Lower leg skin (tissue), 3 donors: ENCODE measurements around the gene TBC1D9.

Experiments used
- POLR2A ChIP-seq, 2 donors: fragments of 450-650 bp; IDR thresholded peaks; one replicate each; pipeline ENCODE4 v1.6.1; 2016 to 2017; ENCODE audit warnings: antibody characterized with exemption in 2 of 2, mild to moderate bottlenecking in 1 of 2, moderate library complexity in 1 of 2
- TF ChIP-seq, protein P1 (sequence below), 3 donors: fragments of 450-650 bp; IDR thresholded peaks; one replicate each; pipeline ENCODE4 v1.5.1; 2016; ENCODE audit warnings: antibody characterized with exemption in 3 of 3, mild to moderate bottlenecking in 3 of 3, moderate library complexity in 2 of 3

DNA sequence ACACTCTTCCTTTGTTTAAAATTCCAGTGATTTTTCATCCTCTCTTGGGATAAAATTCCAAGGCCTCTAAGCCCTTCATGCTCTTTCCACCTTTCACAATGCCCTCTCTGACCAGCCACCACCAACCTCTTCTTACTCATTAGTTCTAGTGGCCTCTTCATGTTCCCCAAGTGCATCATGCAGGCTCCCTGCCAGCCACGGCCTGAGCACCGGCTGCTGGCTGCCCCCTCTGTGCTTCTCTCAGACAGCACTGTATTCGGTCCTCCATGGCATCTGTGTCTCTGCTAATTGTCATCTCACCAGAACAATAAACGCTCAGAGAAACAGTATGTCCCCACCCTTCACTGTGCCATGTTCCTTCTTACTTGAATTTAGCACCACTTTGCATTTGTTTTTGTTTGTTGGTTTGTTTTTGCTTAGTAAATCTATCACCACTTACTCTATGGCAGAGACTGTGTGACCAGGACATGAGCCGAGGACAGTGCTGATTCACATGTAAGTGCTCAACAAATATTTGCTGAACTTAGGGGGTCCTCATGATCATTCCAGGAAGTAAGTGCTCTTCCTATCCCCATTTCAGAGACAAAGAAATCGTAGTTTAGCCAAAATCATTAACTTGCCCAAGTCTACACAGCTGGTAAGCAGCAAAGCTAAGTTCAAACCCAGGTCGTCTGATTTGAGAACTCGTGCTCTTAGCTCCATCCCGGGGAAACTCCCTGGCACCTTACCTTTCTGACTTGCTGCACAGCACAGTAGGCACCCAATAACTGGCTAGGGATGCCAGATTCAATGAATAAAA is 110.4 kb downstream of the TBC1D9 start:
- TF ChIP-seq, protein P1, sequence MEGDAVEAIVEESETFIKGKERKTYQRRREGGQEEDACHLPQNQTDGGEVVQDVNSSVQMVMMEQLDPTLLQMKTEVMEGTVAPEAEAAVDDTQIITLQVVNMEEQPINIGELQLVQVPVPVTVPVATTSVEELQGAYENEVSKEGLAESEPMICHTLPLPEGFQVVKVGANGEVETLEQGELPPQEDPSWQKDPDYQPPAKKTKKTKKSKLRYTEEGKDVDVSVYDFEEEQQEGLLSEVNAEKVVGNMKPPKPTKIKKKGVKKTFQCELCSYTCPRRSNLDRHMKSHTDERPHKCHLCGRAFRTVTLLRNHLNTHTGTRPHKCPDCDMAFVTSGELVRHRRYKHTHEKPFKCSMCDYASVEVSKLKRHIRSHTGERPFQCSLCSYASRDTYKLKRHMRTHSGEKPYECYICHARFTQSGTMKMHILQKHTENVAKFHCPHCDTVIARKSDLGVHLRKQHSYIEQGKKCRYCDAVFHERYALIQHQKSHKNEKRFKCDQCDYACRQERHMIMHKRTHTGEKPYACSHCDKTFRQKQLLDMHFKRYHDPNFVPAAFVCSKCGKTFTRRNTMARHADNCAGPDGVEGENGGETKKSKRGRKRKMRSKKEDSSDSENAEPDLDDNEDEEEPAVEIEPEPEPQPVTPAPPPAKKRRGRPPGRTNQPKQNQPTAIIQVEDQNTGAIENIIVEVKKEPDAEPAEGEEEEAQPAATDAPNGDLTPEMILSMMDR (IDR thresholded peaks at IDR 0.05), result no peak
- TF ChIP-seq POLR2A (IDR thresholded peaks at IDR 0.05), result no peak
